HG03103 (cell line): ENCODE measurements around the gene LAMP5.

Experiments used
- ATAC-seq: cut with Tn5 transposase; IDR thresholded peaks from one replicate; pipeline ENCODE4 v1.9.1; 2021; ENCODE audit warnings: low read depth; ENCODE audit not compliant: unreplicated experiment

LAMP5 gene

GRCh38 chr20:9531581-9531980 is 17.2 kb downstream of the LAMP5 start:
- no peak for ATAC-seq

- ATAC-seq: no peak
Measured at GRCh38 chr20:9532069-9532838, 17.9 kb downstream of the LAMP5 start.

GRCh38 chr20:9534025-9534424 is 19.6 kb downstream of the LAMP5 start:
- ATAC-seq: no peak

GRCh38 chr20:9535449-9535848 is 21.1 kb downstream of the LAMP5 start:
- ATAC-seq: no peak

- no peak for ATAC-seq
Measured at GRCh38 chr20:9543214-9543613, 28.8 kb downstream of the LAMP5 start.

- ATAC-seq: no peak
Measured at GRCh38 chr20:9550283-9550682, 35.9 kb downstream of the LAMP5 start.

GRCh38 chr20:9550871-9551270 is 36.5 kb downstream of the LAMP5 start:
- ATAC-seq: no peak

GRCh38 chr20:9551808-9552550 is 37.6 kb downstream of the LAMP5 start:
- no peak for ATAC-seq

GRCh38 chr20:9555781-9556180 is 41.4 kb downstream of the LAMP5 start:
- no peak for ATAC-seq

GRCh38 chr20:9557411-9557810 is 43.0 kb downstream of the LAMP5 start:
- no peak for ATAC-seq

- no peak for ATAC-seq
Measured at GRCh38 chr20:9565910-9566550, 51.6 kb downstream of the LAMP5 start.

- ATAC-seq: no peak
Measured at GRCh38 chr20:9566977-9567376, 52.6 kb downstream of the LAMP5 start.

- no peak for ATAC-seq
Measured at GRCh38 chr20:9570612-9571011, 56.2 kb downstream of the LAMP5 start.

- no peak for ATAC-seq
Measured at GRCh38 chr20:9571783-9572182, 57.4 kb downstream of the LAMP5 start.

- no peak for ATAC-seq
Measured at GRCh38 chr20:9572670-9573069, 58.3 kb downstream of the LAMP5 start.

- ATAC-seq: no peak
Measured at GRCh38 chr20:9573335-9574151, 59.2 kb downstream of the LAMP5 start.

GRCh38 chr20:9574181-9574580 is 59.8 kb downstream of the LAMP5 start:
- ATAC-seq: no peak

GRCh38 chr20:9574776-9575175 is 60.4 kb downstream of the LAMP5 start:
- ATAC-seq: no peak

- ATAC-seq: no peak
Measured at GRCh38 chr20:9575836-9576235, 61.4 kb downstream of the LAMP5 start.

- ATAC-seq: no peak
Measured at GRCh38 chr20:9576695-9577094, 62.3 kb downstream of the LAMP5 start.

- ATAC-seq: no peak
Measured at GRCh38 chr20:9577397-9577796, 63.0 kb downstream of the LAMP5 start.
